Stimulated activated CD4-positive, alpha-beta T cell treated with anti-CD3 and anti-CD28 coated beads, Interleukin-4, amount 100 ng/mL, for 4 hours (primary cell): ENCODE measurements around the gene WWC1.
"Not testable (repeated sequence)": the region's sequence is repeated elsewhere in the genome, so short reads cannot be mapped to it uniquely, and the experiment has no call there.

Experiments used
- DNase-seq, 2 experiments: peaks; one replicate each; pipeline ENCODE4 v3.0.0-alpha.2; 2020

WWC1 gene

GRCh38 chr5:168310541-168310940, 19.1 kb downstream of the WWC1 start:
- DNase-seq, result not testable (repeated sequence)

GRCh38 chr5:168311061-168311566, 19.7 kb downstream of the WWC1 start:
- DNase-seq, result no peak

- no peak for DNase-seq
Observed at GRCh38 chr5:168312606-168313295, 21.3 kb downstream of the WWC1 start.

- DNase-seq, result no peak
Observed at GRCh38 chr5:168313596-168314204, 22.3 kb downstream of the WWC1 start.

GRCh38 chr5:168314735-168315411, 23.4 kb downstream of the WWC1 start:
- DNase-seq, result no peak

GRCh38 chr5:168315416-168316138, 24.1 kb downstream of the WWC1 start:
- DNase-seq, result no peak

GRCh38 chr5:168316139-168316578, 24.7 kb downstream of the WWC1 start:
- DNase-seq, result no peak

- no peak for DNase-seq
Observed at GRCh38 chr5:168317096-168317520, 25.7 kb downstream of the WWC1 start.

- no peak for DNase-seq
Observed at GRCh38 chr5:168317521-168318147, 26.2 kb downstream of the WWC1 start.

- DNase-seq, result no peak
Observed at GRCh38 chr5:168318240-168318639, 26.8 kb downstream of the WWC1 start.

- DNase-seq, result no peak
Observed at GRCh38 chr5:168319774-168320173, 28.3 kb downstream of the WWC1 start.

- DNase-seq, result no peak
Observed at GRCh38 chr5:168320805-168321204, 29.4 kb downstream of the WWC1 start.

- no peak for DNase-seq
Observed at GRCh38 chr5:168324859-168325630, 33.6 kb downstream of the WWC1 start.

GRCh38 chr5:168327019-168327421, 35.6 kb downstream of the WWC1 start:
- no peak for DNase-seq

GRCh38 chr5:168327451-168327850, 36.0 kb downstream of the WWC1 start:
- DNase-seq, result no peak

GRCh38 chr5:168327994-168328393, 36.5 kb downstream of the WWC1 start:
- no peak for DNase-seq

- no peak for DNase-seq
Observed at GRCh38 chr5:168328814-168329213, 37.4 kb downstream of the WWC1 start.

- DNase-seq, result no peak
Observed at GRCh38 chr5:168329302-168329701, 37.9 kb downstream of the WWC1 start.

GRCh38 chr5:168332042-168332441, 40.6 kb downstream of the WWC1 start:
- no peak for DNase-seq

- no peak for DNase-seq
Observed at GRCh38 chr5:168334280-168334679, 42.8 kb downstream of the WWC1 start.

GRCh38 chr5:168334695-168335094, 43.2 kb downstream of the WWC1 start:
- no peak for DNase-seq

GRCh38 chr5:168337361-168337760, 45.9 kb downstream of the WWC1 start:
- DNase-seq, result no peak
